ENCODE data around the gene SBF1.

SBF1 gene

DNA sequence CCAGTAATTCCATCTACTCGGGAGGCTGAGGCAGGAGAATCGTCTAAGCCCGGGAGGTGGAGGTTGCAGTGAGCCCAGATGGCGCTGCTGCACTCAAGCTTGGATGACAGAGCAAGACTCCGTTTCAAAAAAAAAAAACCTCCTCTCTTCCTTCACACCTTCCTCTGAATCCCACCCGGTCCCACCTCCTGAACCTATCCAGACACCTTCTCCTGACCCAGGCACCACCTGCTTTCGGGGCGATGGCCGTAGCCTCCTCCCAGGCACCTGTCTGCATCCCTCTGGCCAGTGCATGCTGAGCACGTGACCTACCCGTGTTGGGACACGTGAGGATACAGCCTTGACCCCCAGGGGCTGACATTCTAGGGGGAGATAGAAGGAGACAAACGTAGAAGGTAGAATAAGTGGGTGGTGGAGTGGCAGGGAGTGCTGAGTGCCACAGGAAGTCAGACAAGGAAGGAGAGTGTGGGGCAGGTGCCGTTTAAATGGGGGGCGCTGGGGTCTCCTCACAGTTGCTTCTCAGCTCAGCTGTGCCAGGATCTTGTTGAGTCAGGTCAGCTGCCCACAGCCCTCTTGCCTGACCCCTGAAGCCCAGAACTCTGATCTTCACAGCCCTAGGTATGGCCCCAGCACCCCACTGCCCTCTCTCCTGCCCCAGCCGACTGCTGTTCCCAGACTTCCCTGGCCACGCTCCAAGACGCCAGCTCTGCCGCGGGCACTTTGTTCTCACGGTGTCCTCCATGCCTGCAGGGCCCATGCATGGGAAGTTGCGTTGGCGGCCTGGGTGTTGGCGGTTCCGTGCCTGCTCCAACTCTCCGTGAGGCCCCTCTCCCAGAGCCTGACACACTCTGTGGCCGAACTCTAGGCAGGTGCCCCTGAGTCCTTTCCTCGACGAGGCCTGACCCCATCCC lies 10.6 kb upstream of the SBF1 start:
- no peak overlapping the region for H3K4me2 ChIP-seq (ENCODE audit: low read depth, low read length, poor library complexity, severe bottlenecking)
- TF ChIP-seq EZH2phosphoT487 (IDR thresholded peaks at IDR 0.05; ENCODE audit: borderline replicate concordance): no peak
- TF ChIP-seq, protein P1, sequence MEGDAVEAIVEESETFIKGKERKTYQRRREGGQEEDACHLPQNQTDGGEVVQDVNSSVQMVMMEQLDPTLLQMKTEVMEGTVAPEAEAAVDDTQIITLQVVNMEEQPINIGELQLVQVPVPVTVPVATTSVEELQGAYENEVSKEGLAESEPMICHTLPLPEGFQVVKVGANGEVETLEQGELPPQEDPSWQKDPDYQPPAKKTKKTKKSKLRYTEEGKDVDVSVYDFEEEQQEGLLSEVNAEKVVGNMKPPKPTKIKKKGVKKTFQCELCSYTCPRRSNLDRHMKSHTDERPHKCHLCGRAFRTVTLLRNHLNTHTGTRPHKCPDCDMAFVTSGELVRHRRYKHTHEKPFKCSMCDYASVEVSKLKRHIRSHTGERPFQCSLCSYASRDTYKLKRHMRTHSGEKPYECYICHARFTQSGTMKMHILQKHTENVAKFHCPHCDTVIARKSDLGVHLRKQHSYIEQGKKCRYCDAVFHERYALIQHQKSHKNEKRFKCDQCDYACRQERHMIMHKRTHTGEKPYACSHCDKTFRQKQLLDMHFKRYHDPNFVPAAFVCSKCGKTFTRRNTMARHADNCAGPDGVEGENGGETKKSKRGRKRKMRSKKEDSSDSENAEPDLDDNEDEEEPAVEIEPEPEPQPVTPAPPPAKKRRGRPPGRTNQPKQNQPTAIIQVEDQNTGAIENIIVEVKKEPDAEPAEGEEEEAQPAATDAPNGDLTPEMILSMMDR (conservative IDR thresholded peaks at IDR 0.05; ENCODE audit: low read length): no peak
- H3K9me3 ChIP-seq (ENCODE audit: insufficient read depth, low read depth, low read length): no peaks in the 10 kb centered on the region
- H3K9ac ChIP-seq (ENCODE audit: low read depth, low read length, poor library complexity, severe bottlenecking): no peak overlapping the region
- no peaks in the 10 kb centered on the region for H3K79me2 ChIP-seq (ENCODE audit: insufficient read depth, low read length)
- no peaks in the 10 kb centered on the region for H3K9me2 ChIP-seq (replicated peaks; ENCODE audit: low read depth, low read length)
- no peak overlapping the region for H2AFZ ChIP-seq (ENCODE audit: low read length)
- H3K4me3 ChIP-seq (ENCODE audit: low read length, poor library complexity, severe bottlenecking): no peak overlapping the region
- peaks cover 3% of the 10 kb centered on the region for H3K4me1 ChIP-seq (ENCODE audit: insufficient read depth, low read length, poor library complexity, severe bottlenecking)
- no peaks in the 10 kb centered on the region for H3K36me3 ChIP-seq (ENCODE audit: insufficient read depth, low read length)
- H3K27me3 ChIP-seq (ENCODE audit: insufficient read depth, low read length, poor library complexity, severe bottlenecking): no peaks in the 10 kb centered on the region
- no peaks in the 10 kb centered on the region for H4K20me1 ChIP-seq (ENCODE audit: insufficient read depth, low read length, poor library complexity, severe bottlenecking)
- no peaks in the 10 kb centered on the region for H3F3A ChIP-seq (ENCODE audit: low read depth)

- Histone ChIP-seq H2AFZ (ENCODE audit: low read length) (no peak overlapping the region), H4K20me1 (ENCODE audit: insufficient read depth, low read length, poor library complexity, severe bottlenecking) (no peaks in the 10 kb centered on the region), H3K4me1 (ENCODE audit: insufficient read depth, low read length, poor library complexity, severe bottlenecking) (peaks cover 3% of the 10 kb centered on the region), H3K9me2 (replicated peaks; ENCODE audit: low read depth, low read length) (no peaks in the 10 kb centered on the region), H3K9ac (ENCODE audit: low read depth, low read length, poor library complexity, severe bottlenecking) (no peak overlapping the region), H3K27me3 (ENCODE audit: insufficient read depth, low read length, poor library complexity, severe bottlenecking) (no peaks in the 10 kb centered on the region), H3K36me3 (ENCODE audit: insufficient read depth, low read length) (no peaks in the 10 kb centered on the region), H3K9me3 (ENCODE audit: insufficient read depth, low read depth, low read length) (no peaks in the 10 kb centered on the region), H3K4me3 (ENCODE audit: low read length, poor library complexity, severe bottlenecking) (no peak overlapping the region), H3F3A (ENCODE audit: low read depth) (no peaks in the 10 kb centered on the region), H3K4me2 (ENCODE audit: low read depth, low read length, poor library complexity, severe bottlenecking) (no peak overlapping the region), H3K79me2 (ENCODE audit: insufficient read depth, low read length) (no peaks in the 10 kb centered on the region)
- TF ChIP-seq, protein P1 (conservative IDR thresholded peaks at IDR 0.05; ENCODE audit: low read length): no peak
Measured at GRCh38 chr22:50483977-50484853, 9.4 kb upstream of the SBF1 start.

GRCh38 chr22:50483556-50483955 lies 8.7 kb upstream of the SBF1 start:
- no peak overlapping the region for H3K9ac ChIP-seq (ENCODE audit: low read depth, low read length, poor library complexity, severe bottlenecking)
- H3K9me3 ChIP-seq (ENCODE audit: insufficient read depth, low read depth, low read length): no peaks in the 10 kb centered on the region

More at GRCh38 chr22:50483556-50483955, 8.7 kb upstream of the SBF1 start:
- peaks cover 3% of the 10 kb centered on the region for H3K4me1 ChIP-seq (ENCODE audit: insufficient read depth, low read length, poor library complexity, severe bottlenecking)
- no peak overlapping the region for H3K4me3 ChIP-seq (ENCODE audit: low read length, poor library complexity, severe bottlenecking)
- H4K20me1 ChIP-seq (ENCODE audit: insufficient read depth, low read length, poor library complexity, severe bottlenecking): no peaks in the 10 kb centered on the region
- no peaks in the 10 kb centered on the region for H3K9me2 ChIP-seq (replicated peaks; ENCODE audit: low read depth, low read length)
- TF ChIP-seq, protein P1 (conservative IDR thresholded peaks at IDR 0.05; ENCODE audit: low read length): no peak
- TF ChIP-seq EZH2phosphoT487 (IDR thresholded peaks at IDR 0.05; ENCODE audit: borderline replicate concordance): no peak
- H3K27me3 ChIP-seq (ENCODE audit: insufficient read depth, low read length, poor library complexity, severe bottlenecking): no peaks in the 10 kb centered on the region
- no peak overlapping the region for H2AFZ ChIP-seq (ENCODE audit: low read length)
- no peaks in the 10 kb centered on the region for H3K36me3 ChIP-seq (ENCODE audit: insufficient read depth, low read length)
- no peaks in the 10 kb centered on the region for H3F3A ChIP-seq (ENCODE audit: low read depth)
- H3K4me2 ChIP-seq (ENCODE audit: low read depth, low read length, poor library complexity, severe bottlenecking): no peak overlapping the region
- H3K79me2 ChIP-seq (ENCODE audit: insufficient read depth, low read length): no peaks in the 10 kb centered on the region

Measured in Loucy (cell line).